Measurements from ENCODE around the gene RNF220.

Gene RNF220

GRCh38 chr1:44407430-44408211 lies 2.6 kb downstream of the RNF220 start:
- DNase-seq, result no peak

GRCh38 chr1:44408212-44408582 lies 3.1 kb downstream of the RNF220 start:
- no peak for DNase-seq

GRCh38 chr1:44408632-44409602 lies 3.9 kb downstream of the RNF220 start:
- no peak for DNase-seq

GRCh38 chr1:44409757-44410156 lies 4.7 kb downstream of the RNF220 start:
- no peak for DNase-seq

- no peak for DNase-seq
These were observed 6.8 kb downstream of the RNF220 start for GRCh38 chr1:44411861-44412260.

GRCh38 chr1:44412601-44413000 lies 7.5 kb downstream of the RNF220 start:
- DNase-seq, result no peak

GRCh38 chr1:44413740-44414139 lies 8.7 kb downstream of the RNF220 start:
- no peak for DNase-seq

GRCh38 chr1:44415013-44415412 lies 10.0 kb downstream of the RNF220 start:
- DNase-seq, result no peak

- no peak for DNase-seq
These were observed 11.4 kb downstream of the RNF220 start for GRCh38 chr1:44416408-44416807.

- DNase-seq, result peak; percentile 27
These were observed 12.4 kb downstream of the RNF220 start for GRCh38 chr1:44417351-44418021.

GRCh38 chr1:44418022-44418673 lies 13.1 kb downstream of the RNF220 start:
- DNase-seq, result no peak

GRCh38 chr1:44419901-44420300 lies 14.8 kb downstream of the RNF220 start:
- DNase-seq, result no peak

- no peak for DNase-seq
These were observed 15.5 kb downstream of the RNF220 start for GRCh38 chr1:44420535-44420934.

GRCh38 chr1:44421446-44421884 lies 16.4 kb downstream of the RNF220 start:
- DNase-seq, result no peak

GRCh38 chr1:44422161-44422560 lies 17.1 kb downstream of the RNF220 start:
- DNase-seq, result no peak

- peak; percentile 62 for DNase-seq
These were observed 18.8 kb downstream of the RNF220 start for GRCh38 chr1:44423591-44424537.

- DNase-seq, result no peak
These were observed 19.7 kb downstream of the RNF220 start for GRCh38 chr1:44424747-44425146.

GRCh38 chr1:44425341-44426082 lies 20.5 kb downstream of the RNF220 start:
- no peak for DNase-seq

GRCh38 chr1:44431861-44432260 lies 26.8 kb downstream of the RNF220 start:
- no peak for DNase-seq

- no peak for DNase-seq
These were observed 28.2 kb downstream of the RNF220 start for GRCh38 chr1:44433209-44433608.

All from DMS79 (cell line).